B cell (primary cell): Measurements from ENCODE around the gene UBAC1.

Experiments
- CTCF ChIP-seq: fragments of 200-600 bp; IDR thresholded peaks from one replicate; pipeline ENCODE4 v1.8.0; 2022; ENCODE audit warnings: antibody characterized with exemption, mild to moderate bottlenecking
- EZH2 ChIP-seq: IDR thresholded peaks from 2 replicates; pipeline ENCODE4 v1.6.1; 2012; ENCODE audit warnings: borderline replicate concordance, low read depth, mild to moderate bottlenecking, moderate library complexity, low read length; ENCODE audit not compliant: insufficient read depth, poor library complexity, severe bottlenecking

- TF ChIP-seq CTCF (no peak), EZH2 (no peak)
These were observed 58.4 kb downstream of the UBAC1 start for GRCh38 chr9:135902655-135903357.
